Measurements from ENCODE around the gene FMN1.

Gene FMN1

GRCh38 chr15:33045066-33045810 is 149.3 kb downstream of the FMN1 start:
- DNase-seq, result no peak

- no peak for DNase-seq
Observed at GRCh38 chr15:33044598-33044997, 149.9 kb downstream of the FMN1 start.

GRCh38 chr15:33043636-33044035 is 150.9 kb downstream of the FMN1 start:
- no peak for DNase-seq

GRCh38 chr15:33040496-33040895 is 154.0 kb downstream of the FMN1 start:
- DNase-seq, result no peak

GRCh38 chr15:33034588-33034987 is 159.9 kb downstream of the FMN1 start:
- no peak for DNase-seq

- DNase-seq, result no peak
Observed at GRCh38 chr15:33032053-33032452, 162.5 kb downstream of the FMN1 start.

GRCh38 chr15:33031324-33031821 is 163.1 kb downstream of the FMN1 start:
- DNase-seq, result no peak

GRCh38 chr15:33030315-33030714 is 164.2 kb downstream of the FMN1 start:
- DNase-seq, result no peak

GRCh38 chr15:33029109-33029652 is 165.3 kb downstream of the FMN1 start:
- no peak for DNase-seq

GRCh38 chr15:33028495-33028894 is 166.0 kb downstream of the FMN1 start:
- DNase-seq, result no peak

- no peak for DNase-seq
Observed at GRCh38 chr15:33027306-33028035, 167.0 kb downstream of the FMN1 start.

GRCh38 chr15:33026614-33027013 is 167.9 kb downstream of the FMN1 start:
- DNase-seq, result no peak

GRCh38 chr15:33022629-33023028 is 171.9 kb downstream of the FMN1 start:
- DNase-seq, result no peak

- peak; percentile 26 for DNase-seq
Observed at GRCh38 chr15:33021806-33022389, 172.6 kb downstream of the FMN1 start.

GRCh38 chr15:33019354-33019981 is 175.0 kb downstream of the FMN1 start:
- DNase-seq, result no peak

GRCh38 chr15:33016405-33017024 is 178.0 kb downstream of the FMN1 start:
- DNase-seq, result no peak

GRCh38 chr15:33014586-33014985 is 179.9 kb downstream of the FMN1 start:
- no peak for DNase-seq

- no peak for DNase-seq
Observed at GRCh38 chr15:33013827-33014445, 180.6 kb downstream of the FMN1 start.

GRCh38 chr15:33011976-33012375 is 182.5 kb downstream of the FMN1 start:
- no peak for DNase-seq

GRCh38 chr15:33009603-33010002 is 184.9 kb downstream of the FMN1 start:
- DNase-seq, result no peak

- no peak for DNase-seq
Observed at GRCh38 chr15:33009026-33009425, 185.5 kb downstream of the FMN1 start.

Measured in NCI-H748 treated with DMSO at 0.1 percent for 48 hours (cell line).